SJCRH30 (cell line): ENCODE measurements around the gene TOM1L1. TPM values are rescaled to one million over a fixed set of nuclear protein-coding genes. Genes with fewer than 3 reads are reported as not detected.

Source experiments
- DNase-seq, 2 experiments: peaks; one replicate each; pipeline ENCODE4 v3.0.0-alpha.2; 2015 to 2020
- H3K27ac ChIP-seq: fragments of 250-450 bp; sonication (Bioruptor Pico); 2 replicates; pipeline ENCODE4 v1.5.1; 2020; ENCODE audit warnings: mild to moderate bottlenecking, moderate library complexity
- H3K27me3 ChIP-seq: fragments of 250-450 bp; sonication (Bioruptor Pico); 2 replicates; pipeline ENCODE4 v1.5.1; 2020; ENCODE audit warnings: mild to moderate bottlenecking, moderate library complexity
- H3K36me3 ChIP-seq: fragments of 250-450 bp; sonication (Bioruptor Pico); 2 replicates; pipeline ENCODE4 v1.5.1; 2020; ENCODE audit warnings: mild to moderate bottlenecking, moderate library complexity
- H3K4me1 ChIP-seq: fragments of 250-450 bp; sonication (Bioruptor Pico); 2 replicates; pipeline ENCODE4 v1.5.1; 2020; ENCODE audit warnings: mild to moderate bottlenecking, moderate library complexity
- H3K4me3 ChIP-seq: fragments of 250-450 bp; sonication (Bioruptor Pico); 2 replicates; pipeline ENCODE4 v1.5.1; 2020; ENCODE audit warnings: mild to moderate bottlenecking, moderate library complexity
- H3K9me3 ChIP-seq: fragments of 250-450 bp; sonication (Bioruptor Pico); replicated peaks from 2 replicates; pipeline ENCODE4 v1.5.1; 2020; ENCODE audit warnings: mild to moderate bottlenecking, moderate library complexity
- total RNA-seq: library from RNA; depleted of rRNA; stranded (reverse); fragments of >200 nt; shearing (Covaris generic); gene quantifications from 2 replicates; pipeline ENCODE4 v1.2.3, GENCODE V29; 2014

Gene TOM1L1
- total RNA-seq, 1 experiment from 2014 or later, result 13.1 TPM

- Histone ChIP-seq H3K9me3 (no peaks in the 10 kb centered on the region), H3K27ac (no peak overlapping the region), H3K36me3 (no peaks in the 10 kb centered on the region), H3K4me3 (no peak overlapping the region), H3K27me3 (no peaks in the 10 kb centered on the region), H3K4me1 (no peaks in the 10 kb centered on the region)
- DNase-seq, result no peak
Measured at GRCh38 chr17:54882950-54883349, 17.7 kb upstream of the TOM1L1 start.

GRCh38 chr17:54883939-54884338 is 16.7 kb upstream of the TOM1L1 start:
- Histone ChIP-seq H3K27ac (no peak overlapping the region), H3K27me3 (no peaks in the 10 kb centered on the region), H3K36me3 (no peaks in the 10 kb centered on the region), H3K4me1 (no peaks in the 10 kb centered on the region), H3K4me3 (no peak overlapping the region), H3K9me3 (no peaks in the 10 kb centered on the region)
- DNase-seq, result no peak

- no peak overlapping the region for H3K4me3 ChIP-seq
- no peaks in the 10 kb centered on the region for H3K36me3 ChIP-seq
- DNase-seq, result no peak
- peaks cover 3% of the 10 kb centered on the region; the same call in 1 of the 2 replicates for H3K4me1 ChIP-seq
- H3K9me3 ChIP-seq, result no peaks in the 10 kb centered on the region
- no peak overlapping the region for H3K27ac ChIP-seq
- no peaks in the 10 kb centered on the region for H3K27me3 ChIP-seq
Measured at GRCh38 chr17:54887787-54888186, 12.9 kb upstream of the TOM1L1 start.

- DNase-seq, result no peak
- H3K27ac ChIP-seq, result no peak overlapping the region
- no peaks in the 10 kb centered on the region for H3K36me3 ChIP-seq
- no peak overlapping the region for H3K4me3 ChIP-seq
- no peaks in the 10 kb centered on the region for H3K27me3 ChIP-seq
- peaks cover 3% of the 10 kb centered on the region; the same call in 1 of the 2 replicates for H3K4me1 ChIP-seq
- no peaks in the 10 kb centered on the region for H3K9me3 ChIP-seq
Measured at GRCh38 chr17:54888254-54888653, 12.4 kb upstream of the TOM1L1 start.

GRCh38 chr17:54888981-54889380 is 11.7 kb upstream of the TOM1L1 start:
- peaks cover 3% of the 10 kb centered on the region; the same call in 1 of the 2 replicates for H3K4me1 ChIP-seq
- H3K27me3 ChIP-seq, result no peaks in the 10 kb centered on the region
- DNase-seq, result no peak
- no peaks in the 10 kb centered on the region for H3K36me3 ChIP-seq
- no peak overlapping the region for H3K27ac ChIP-seq
- H3K9me3 ChIP-seq, result no peaks in the 10 kb centered on the region
- no peak overlapping the region for H3K4me3 ChIP-seq

GRCh38 chr17:54891176-54891821 is 9.4 kb upstream of the TOM1L1 start:
- H3K4me3 ChIP-seq, result no peak overlapping the region
- no peaks in the 10 kb centered on the region for H3K36me3 ChIP-seq
- H3K4me1 ChIP-seq, result peaks cover 3% of the 10 kb centered on the region; the same call in 1 of the 2 replicates
- H3K27me3 ChIP-seq, result no peaks in the 10 kb centered on the region
- peak; percentile 71 to 85 for DNase-seq
- H3K9me3 ChIP-seq, result no peaks in the 10 kb centered on the region
- H3K27ac ChIP-seq, result no peak overlapping the region

- Histone ChIP-seq H3K27ac (no peak overlapping the region), H3K36me3 (no peaks in the 10 kb centered on the region)
Measured at GRCh38 chr17:54892360-54892759, 8.3 kb upstream of the TOM1L1 start.

GRCh38 chr17:54898576-54898975 is 2.1 kb upstream of the TOM1L1 start:
- Histone ChIP-seq H3K4me3 (no peak overlapping the region), H3K27ac (peak overlapping the region; percentile 66)

More at GRCh38 chr17:54892360-54892759, 8.3 kb upstream of the TOM1L1 start:
- Histone ChIP-seq H3K9me3 (no peaks in the 10 kb centered on the region), H3K4me3 (no peak overlapping the region), H3K4me1 (peaks cover 3% of the 10 kb centered on the region; the same call in 1 of the 2 replicates), H3K27me3 (no peaks in the 10 kb centered on the region)
- no peak for DNase-seq

GRCh38 chr17:54899201-54899600 is 1.5 kb upstream of the TOM1L1 start:
- Histone ChIP-seq H3K9me3 (no peaks in the 10 kb centered on the region), H3K4me3 (0 out of 2 replicates have a peak overlapping the region, but pooled peaks have one; percentile 9), H3K4me1 (peaks cover 2% of the 10 kb centered on the region; the same call in 1 of the 2 replicates), H3K27me3 (no peaks in the 10 kb centered on the region), H3K36me3 (no peaks in the 10 kb centered on the region), H3K27ac (peak overlapping the region; percentile 66)
- peak in 1 of 2 experiments; percentile 56 for DNase-seq

More at GRCh38 chr17:54898576-54898975, 2.1 kb upstream of the TOM1L1 start:
- H3K27me3 ChIP-seq, result no peaks in the 10 kb centered on the region
- peaks cover 2% of the 10 kb centered on the region; the same call in 1 of the 2 replicates for H3K4me1 ChIP-seq
- H3K36me3 ChIP-seq, result no peaks in the 10 kb centered on the region
- DNase-seq, result peak in 1 of 2 experiments; percentile 60
- no peaks in the 10 kb centered on the region for H3K9me3 ChIP-seq

GRCh38 chr17:54899721-54900456 is 763 bp upstream of the TOM1L1 start:
- DNase-seq, result peak in 1 of 2 experiments; percentile 22
- peak overlapping the region; percentile 66 for H3K27ac ChIP-seq
- no peaks in the 10 kb centered on the region for H3K36me3 ChIP-seq
- peak overlapping the region; percentile 57 for H3K4me3 ChIP-seq
- peaks cover 2% of the 10 kb centered on the region; the same call in 1 of the 2 replicates for H3K4me1 ChIP-seq
- H3K9me3 ChIP-seq, result no peaks in the 10 kb centered on the region
- no peaks in the 10 kb centered on the region for H3K27me3 ChIP-seq

GRCh38 chr17:54901230-54901822 is 674 bp downstream of the TOM1L1 start:
- Histone ChIP-seq H3K27me3 (no peaks in the 10 kb centered on the region), H3K4me1 (peaks cover 5% of the 10 kb centered on the region; the same call in 1 of the 2 replicates), H3K4me3 (peak overlapping the region; percentile 57), H3K36me3 (no peaks in the 10 kb centered on the region; the same call in 1 of the 2 replicates), H3K9me3 (no peaks in the 10 kb centered on the region), H3K27ac (no peak overlapping the region; the same call in 1 of the 2 replicates)
- DNase-seq, result peak in 1 of 2 experiments; percentile 13

GRCh38 chr17:54902017-54902416 is 1.4 kb downstream of the TOM1L1 start:
- H3K27ac ChIP-seq, result no peak overlapping the region

GRCh38 chr17:54902611-54903010 is 2.0 kb downstream of the TOM1L1 start:
- no peaks in the 10 kb centered on the region for H3K9me3 ChIP-seq
- no peak for DNase-seq
- no peaks in the 10 kb centered on the region for H3K27me3 ChIP-seq
- peaks cover 10% of the 10 kb centered on the region for H3K4me1 ChIP-seq
- no peak overlapping the region for H3K4me3 ChIP-seq
- no peak overlapping the region for H3K27ac ChIP-seq
- H3K36me3 ChIP-seq, result no peaks in the 10 kb centered on the region; the same call in 1 of the 2 replicates

More at GRCh38 chr17:54902017-54902416, 1.4 kb downstream of the TOM1L1 start:
- H3K4me3 ChIP-seq, result no peak overlapping the region
- H3K9me3 ChIP-seq, result no peaks in the 10 kb centered on the region
- no peaks in the 10 kb centered on the region for H3K27me3 ChIP-seq
- no peaks in the 10 kb centered on the region; the same call in 1 of the 2 replicates for H3K36me3 ChIP-seq
- DNase-seq, result no peak
- peaks cover 10% of the 10 kb centered on the region for H3K4me1 ChIP-seq

- no peaks in the 10 kb centered on the region for H3K27me3 ChIP-seq
- H3K27ac ChIP-seq, result no peak overlapping the region; the same call in 1 of the 2 replicates
- no peaks in the 10 kb centered on the region for H3K9me3 ChIP-seq
- peak overlapping the region; percentile 36 for H3K4me3 ChIP-seq
- DNase-seq, result peak; percentile 58 to 75
- H3K4me1 ChIP-seq, result peaks cover 9% of the 10 kb centered on the region
- H3K36me3 ChIP-seq, result no peaks in the 10 kb centered on the region; the same call in 1 of the 2 replicates
Measured at GRCh38 chr17:54903375-54903774, 2.7 kb downstream of the TOM1L1 start.
